ENCODE data around the gene ALAS1.
A peak's percentile ranks its signal among the peaks of the same experiment; 100 is the strongest.

The ALAS1 gene

GRCh38 chr3:52234516-52235447 is 36.8 kb downstream of the ALAS1 start:
- DNase-seq (ENCODE audit: low read depth): no peak

GRCh38 chr3:52236424-52236886 is 38.5 kb downstream of the ALAS1 start:
- DNase-seq (ENCODE audit: low read depth): no peak

GRCh38 chr3:52237006-52237656 is 39.2 kb downstream of the ALAS1 start:
- no peak for DNase-seq (ENCODE audit: low read depth)

- DNase-seq (ENCODE audit: low read depth): no peak
Observed at GRCh38 chr3:52237657-52238172, 39.8 kb downstream of the ALAS1 start.

- DNase-seq (ENCODE audit: low read depth): no peak
Observed at GRCh38 chr3:52238193-52238760, 40.3 kb downstream of the ALAS1 start.

- peak; percentile 76 for DNase-seq (ENCODE audit: low read depth)
Observed at GRCh38 chr3:52238761-52239701, 41.1 kb downstream of the ALAS1 start, which contains the start of gene TWF2. TWF2 (minus strand) TSS chr3:52239158; CDS start chr3:52239016, 142 bp downstream.

- no peak for DNase-seq (ENCODE audit: low read depth)
Observed at GRCh38 chr3:52240059-52240885, 42.3 kb downstream of the ALAS1 start.

- DNase-seq (ENCODE audit: low read depth): no peak
Observed at GRCh38 chr3:52240886-52241370, 43.0 kb downstream of the ALAS1 start.

- DNase-seq (ENCODE audit: low read depth): no peak
Observed at GRCh38 chr3:52242039-52242438, 44.1 kb downstream of the ALAS1 start.

GRCh38 chr3:52243791-52244628 is 46.0 kb downstream of the ALAS1 start:
- no peak for DNase-seq (ENCODE audit: low read depth)

- no peak for DNase-seq (ENCODE audit: low read depth)
Observed at GRCh38 chr3:52245322-52246263, 47.6 kb downstream of the ALAS1 start, which contains the start of gene PPM1M. PPM1M (plus strand) TSS chr3:52245759; CDS start chr3:52245825, 66 bp downstream.

- no peak for DNase-seq (ENCODE audit: low read depth)
Observed at GRCh38 chr3:52246264-52246620, 48.3 kb downstream of the ALAS1 start.

- DNase-seq (ENCODE audit: low read depth): no peak
Observed at GRCh38 chr3:52246728-52247408, 48.9 kb downstream of the ALAS1 start.

GRCh38 chr3:52247409-52248164 is 49.6 kb downstream of the ALAS1 start:
- DNase-seq (ENCODE audit: low read depth): no peak

- no peak for DNase-seq (ENCODE audit: low read depth)
Observed at GRCh38 chr3:52248165-52248541, 50.2 kb downstream of the ALAS1 start.

- DNase-seq (ENCODE audit: low read depth): no peak
Observed at GRCh38 chr3:52248816-52249547, 51.0 kb downstream of the ALAS1 start.

Measured in stimulated activated CD8-positive, alpha-beta memory T cell treated with anti-CD3 and anti-CD28 coated beads, Interleukin-15, amount 100 ng/mL, for 24 hours (primary cell).